Measurements from ENCODE around the gene KBTBD8. TPM values are rescaled to one million over a fixed set of nuclear protein-coding genes. Genes with fewer than 3 reads are reported as not detected.
A peak's percentile ranks its signal among the peaks of the same experiment; 100 is the strongest.

KBTBD8 gene, protein sequence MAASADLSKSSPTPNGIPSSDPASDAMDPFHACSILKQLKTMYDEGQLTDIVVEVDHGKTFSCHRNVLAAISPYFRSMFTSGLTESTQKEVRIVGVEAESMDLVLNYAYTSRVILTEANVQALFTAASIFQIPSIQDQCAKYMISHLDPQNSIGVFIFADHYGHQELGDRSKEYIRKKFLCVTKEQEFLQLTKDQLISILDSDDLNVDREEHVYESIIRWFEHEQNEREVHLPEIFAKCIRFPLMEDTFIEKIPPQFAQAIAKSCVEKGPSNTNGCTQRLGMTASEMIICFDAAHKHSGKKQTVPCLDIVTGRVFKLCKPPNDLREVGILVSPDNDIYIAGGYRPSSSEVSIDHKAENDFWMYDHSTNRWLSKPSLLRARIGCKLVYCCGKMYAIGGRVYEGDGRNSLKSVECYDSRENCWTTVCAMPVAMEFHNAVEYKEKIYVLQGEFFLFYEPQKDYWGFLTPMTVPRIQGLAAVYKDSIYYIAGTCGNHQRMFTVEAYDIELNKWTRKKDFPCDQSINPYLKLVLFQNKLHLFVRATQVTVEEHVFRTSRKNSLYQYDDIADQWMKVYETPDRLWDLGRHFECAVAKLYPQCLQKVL
- 8.6 TPM for total RNA-seq (ENCODE audit: unreplicated experiment)
- long read RNA-seq, partial matches to known transcripts, result 0 of 1 reads
- long read RNA-seq, other reads (novel, unspliced or antisense), result 1 of 1 reads

DNA sequence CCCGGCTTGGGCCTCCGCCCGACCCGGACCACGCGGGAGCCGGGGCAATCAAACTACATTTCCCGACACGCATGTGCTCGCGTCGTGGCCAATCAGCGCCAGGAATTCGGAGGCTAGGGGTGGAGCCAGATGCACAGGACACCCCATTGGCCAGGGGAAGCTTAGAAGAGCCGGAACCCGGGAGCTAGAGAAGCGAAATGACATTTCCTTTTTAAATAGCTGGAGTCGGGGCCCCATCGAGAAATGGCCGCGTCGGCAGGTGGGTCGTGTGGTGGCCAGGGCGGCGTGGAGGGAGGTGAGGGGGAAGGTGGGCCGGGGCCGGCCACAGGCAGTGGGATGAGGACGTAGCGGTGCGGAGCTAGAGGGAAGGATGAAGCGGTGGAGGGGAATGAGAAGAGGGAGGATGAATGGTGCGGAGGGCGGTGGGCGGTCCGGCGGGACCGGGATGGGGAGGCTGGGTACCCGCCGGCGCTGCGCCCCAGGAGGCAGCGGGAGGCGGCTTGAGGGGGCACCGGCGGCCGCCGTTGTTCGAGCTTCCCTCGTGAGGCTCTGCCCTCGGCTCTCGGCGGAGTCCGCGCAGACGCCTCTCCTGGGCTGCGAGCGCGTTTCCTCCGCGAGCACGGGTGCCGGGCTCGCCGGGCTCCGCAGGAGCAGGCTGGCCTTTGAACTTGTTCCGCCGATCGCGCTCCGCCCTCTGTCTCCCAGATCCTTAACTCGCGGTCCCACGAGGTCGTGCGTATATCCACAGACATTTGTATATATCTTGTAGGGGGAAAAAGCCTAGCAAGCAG, at the start of gene KBTBD8:
Gene KBTBD8 (plus strand): TSS at position 195 of the 791 bp plus-strand sequence. CDS start 49 bp downstream, at position 244.
- H3K4me1 Mint-ChIP-seq (ENCODE audit: low read depth, unreplicated experiment), result peaks cover 5% of the 10 kb centered on the region

DNA sequence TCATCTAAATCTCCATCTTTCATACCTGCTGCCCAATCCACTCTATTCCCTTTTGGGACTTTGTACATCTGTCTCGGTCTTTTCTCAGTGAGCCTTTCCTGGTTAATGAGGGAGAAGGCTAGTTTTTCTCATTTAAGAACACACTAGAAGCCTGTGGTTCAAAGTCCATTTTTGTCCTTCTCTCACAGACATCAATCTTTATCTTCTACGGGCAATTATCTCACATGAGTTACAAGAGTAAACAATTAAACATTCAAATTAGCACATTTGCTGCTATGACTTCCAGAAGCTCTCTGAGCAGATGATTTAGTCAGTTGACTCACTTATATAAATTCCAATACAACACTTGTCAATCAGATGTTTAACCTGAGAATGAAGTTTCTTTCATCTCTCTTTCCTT, 49.3 kb upstream of the KBTBD8 start:
- no peaks in the 10 kb centered on the region for H3K36me3 Mint-ChIP-seq (ENCODE audit: unreplicated experiment)
- no peak for DNase-seq
- H3K4me1 Mint-ChIP-seq (ENCODE audit: low read depth, unreplicated experiment), result no peaks in the 10 kb centered on the region
- no peak overlapping the region for H3K27ac Mint-ChIP-seq (ENCODE audit: unreplicated experiment)
- H3K9me3 Mint-ChIP-seq (ENCODE audit: unreplicated experiment), result no peaks in the 10 kb centered on the region
- H3K27me3 Mint-ChIP-seq (ENCODE audit: unreplicated experiment), result no peaks in the 10 kb centered on the region
- TF ChIP-seq, protein P1, sequence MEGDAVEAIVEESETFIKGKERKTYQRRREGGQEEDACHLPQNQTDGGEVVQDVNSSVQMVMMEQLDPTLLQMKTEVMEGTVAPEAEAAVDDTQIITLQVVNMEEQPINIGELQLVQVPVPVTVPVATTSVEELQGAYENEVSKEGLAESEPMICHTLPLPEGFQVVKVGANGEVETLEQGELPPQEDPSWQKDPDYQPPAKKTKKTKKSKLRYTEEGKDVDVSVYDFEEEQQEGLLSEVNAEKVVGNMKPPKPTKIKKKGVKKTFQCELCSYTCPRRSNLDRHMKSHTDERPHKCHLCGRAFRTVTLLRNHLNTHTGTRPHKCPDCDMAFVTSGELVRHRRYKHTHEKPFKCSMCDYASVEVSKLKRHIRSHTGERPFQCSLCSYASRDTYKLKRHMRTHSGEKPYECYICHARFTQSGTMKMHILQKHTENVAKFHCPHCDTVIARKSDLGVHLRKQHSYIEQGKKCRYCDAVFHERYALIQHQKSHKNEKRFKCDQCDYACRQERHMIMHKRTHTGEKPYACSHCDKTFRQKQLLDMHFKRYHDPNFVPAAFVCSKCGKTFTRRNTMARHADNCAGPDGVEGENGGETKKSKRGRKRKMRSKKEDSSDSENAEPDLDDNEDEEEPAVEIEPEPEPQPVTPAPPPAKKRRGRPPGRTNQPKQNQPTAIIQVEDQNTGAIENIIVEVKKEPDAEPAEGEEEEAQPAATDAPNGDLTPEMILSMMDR (IDR thresholded peaks at IDR 0.05; ENCODE audit: partially characterized antibody, unreplicated experiment), result no peak
- no peak overlapping the region for H3K4me3 Mint-ChIP-seq (ENCODE audit: unreplicated experiment)

More for the DNA sequence above, at the start of gene KBTBD8:
- Mint-ChIP-seq H3K36me3 (ENCODE audit: unreplicated experiment) (no peaks in the 10 kb centered on the region), H3K9me3 (ENCODE audit: unreplicated experiment) (peaks cover 11% of the 10 kb centered on the region), H3K27me3 (ENCODE audit: unreplicated experiment) (peaks cover 4% of the 10 kb centered on the region), H3K4me3 (ENCODE audit: unreplicated experiment) (peak within 1 kb of the TSS; percentile 91), H3K27ac (ENCODE audit: unreplicated experiment) (peak within 1 kb of the TSS; percentile 74)
- peak; percentile 97 for DNase-seq
- TF ChIP-seq, protein P1 (IDR thresholded peaks at IDR 0.05; ENCODE audit: partially characterized antibody, unreplicated experiment), result no peak

DNA sequence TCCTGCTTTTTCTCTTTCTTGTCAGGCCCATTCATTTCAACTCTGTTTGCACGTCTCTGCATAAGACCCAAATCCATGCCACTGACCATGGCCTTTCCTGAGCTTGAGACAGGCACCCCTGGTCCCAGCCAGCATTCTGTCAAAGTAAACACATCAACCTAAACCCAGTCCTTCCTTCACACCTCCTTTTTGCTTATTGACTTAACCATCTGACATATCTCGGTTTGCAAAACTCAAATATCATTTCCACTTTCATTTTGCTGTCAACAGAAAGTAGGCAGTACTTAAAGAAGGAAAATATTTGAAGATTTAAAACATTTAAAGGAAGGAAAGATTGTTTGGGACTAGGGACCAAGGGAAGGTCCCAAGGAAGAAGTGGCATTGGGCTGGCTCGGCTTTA, 48.2 kb upstream of the KBTBD8 start:
- H3K27ac Mint-ChIP-seq (ENCODE audit: unreplicated experiment), result no peak overlapping the region
- no peak overlapping the region for H3K4me3 Mint-ChIP-seq (ENCODE audit: unreplicated experiment)
- H3K36me3 Mint-ChIP-seq (ENCODE audit: unreplicated experiment), result no peaks in the 10 kb centered on the region
- H3K27me3 Mint-ChIP-seq (ENCODE audit: unreplicated experiment), result no peaks in the 10 kb centered on the region
- DNase-seq, result no peak
- TF ChIP-seq, protein P1 (IDR thresholded peaks at IDR 0.05; ENCODE audit: partially characterized antibody, unreplicated experiment), result no peak
- no peaks in the 10 kb centered on the region for H3K9me3 Mint-ChIP-seq (ENCODE audit: unreplicated experiment)
- no peaks in the 10 kb centered on the region for H3K4me1 Mint-ChIP-seq (ENCODE audit: low read depth, unreplicated experiment)

DNA sequence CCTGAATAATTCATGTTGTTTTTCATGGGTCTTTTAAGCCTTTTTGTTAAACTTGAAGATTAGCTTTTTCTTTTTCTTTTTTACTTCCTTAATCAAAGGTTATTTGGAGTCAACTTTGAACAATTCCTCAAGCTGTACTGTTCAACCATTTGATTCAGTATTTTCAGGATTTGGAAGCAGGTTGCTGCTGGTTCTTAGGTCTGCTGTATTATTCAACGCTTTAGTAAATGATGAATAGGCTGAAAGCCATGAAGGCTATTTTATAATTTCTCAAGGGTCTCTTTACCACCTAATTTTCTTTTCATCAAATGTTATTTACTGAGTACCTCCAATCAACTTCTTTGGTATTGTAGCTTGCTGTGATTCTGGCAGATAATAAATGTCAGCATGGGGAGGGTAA, 45.8 kb upstream of the KBTBD8 start:
- DNase-seq, result no peak
- Mint-ChIP-seq H3K4me3 (ENCODE audit: unreplicated experiment) (no peak overlapping the region), H3K9me3 (ENCODE audit: unreplicated experiment) (no peaks in the 10 kb centered on the region), H3K36me3 (ENCODE audit: unreplicated experiment) (no peaks in the 10 kb centered on the region), H3K4me1 (ENCODE audit: low read depth, unreplicated experiment) (no peaks in the 10 kb centered on the region), H3K27me3 (ENCODE audit: unreplicated experiment) (no peaks in the 10 kb centered on the region), H3K27ac (ENCODE audit: unreplicated experiment) (no peak overlapping the region)
- TF ChIP-seq, protein P1 (IDR thresholded peaks at IDR 0.05; ENCODE audit: partially characterized antibody, unreplicated experiment), result no peak

All from glutamatergic neuron (in vitro differentiated cells).